Measurements from ENCODE around the gene NINJ1. TPM values are rescaled to one million over a fixed set of nuclear protein-coding genes. Genes with fewer than 3 reads are reported as not detected.

NINJ1 gene, protein sequence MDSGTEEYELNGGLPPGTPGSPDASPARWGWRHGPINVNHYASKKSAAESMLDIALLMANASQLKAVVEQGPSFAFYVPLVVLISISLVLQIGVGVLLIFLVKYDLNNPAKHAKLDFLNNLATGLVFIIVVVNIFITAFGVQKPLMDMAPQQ
- total RNA-seq, result 10 to 100 TPM; 48.6 to 69.8 (median 50.1) TPM

DNA sequence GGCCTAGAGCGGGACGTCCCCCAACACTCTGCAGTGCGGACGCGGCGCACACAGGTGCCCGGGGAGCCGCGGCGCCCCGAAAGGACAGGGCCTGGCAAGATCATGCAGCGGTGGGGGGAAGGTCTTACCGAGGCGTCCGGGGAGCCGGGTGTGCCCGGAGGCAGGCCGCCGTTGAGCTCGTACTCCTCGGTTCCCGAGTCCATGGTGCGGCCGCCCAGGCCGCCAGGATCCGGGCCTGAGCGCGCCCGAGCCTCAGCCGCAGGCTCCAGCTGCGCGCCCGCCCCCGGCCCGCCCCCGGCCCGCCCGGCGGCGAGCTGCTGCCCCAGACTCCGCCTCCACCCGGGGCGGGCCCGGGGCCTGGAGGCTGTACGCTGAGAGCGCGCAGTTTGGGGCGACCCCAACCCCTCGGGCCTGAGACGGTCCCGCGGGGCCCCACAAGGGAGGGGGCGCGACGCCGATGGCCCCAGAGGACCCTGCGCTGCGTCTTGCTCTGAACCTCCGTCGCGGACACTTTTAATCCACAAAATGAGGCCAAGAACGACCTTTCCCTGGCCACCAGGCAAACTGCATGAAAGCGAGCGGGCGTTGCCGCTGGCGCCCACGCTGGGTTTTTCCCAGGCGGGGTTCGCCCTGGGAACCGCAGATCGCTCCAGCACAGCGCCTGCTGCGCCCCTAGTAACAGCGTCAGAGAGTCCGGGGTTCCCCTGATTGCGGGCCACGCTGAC, at the start of gene NINJ1:
NINJ1 (minus strand) TSS at position 237 of the 725 bp plus-strand sequence; CDS start at position 203, 34 bp downstream.
- H3K4me1 Mint-ChIP-seq (ENCODE audit: low read depth), result peaks cover 53% of the 10 kb centered on the region
- no peaks in the 10 kb centered on the region for H3K9me3 Mint-ChIP-seq
- no peaks in the 10 kb centered on the region for H3K27me3 Mint-ChIP-seq (ENCODE audit: low read depth)
- ATAC-seq, result peak; percentile 81 to 82
- H3K36me3 Mint-ChIP-seq (ENCODE audit: insufficient read depth), result peaks cover 3% of the 10 kb centered on the region
- DNase-seq, result peak; percentile 89
- H3K4me3 Mint-ChIP-seq, result peak within 1 kb of the TSS; percentile 92

DNA sequence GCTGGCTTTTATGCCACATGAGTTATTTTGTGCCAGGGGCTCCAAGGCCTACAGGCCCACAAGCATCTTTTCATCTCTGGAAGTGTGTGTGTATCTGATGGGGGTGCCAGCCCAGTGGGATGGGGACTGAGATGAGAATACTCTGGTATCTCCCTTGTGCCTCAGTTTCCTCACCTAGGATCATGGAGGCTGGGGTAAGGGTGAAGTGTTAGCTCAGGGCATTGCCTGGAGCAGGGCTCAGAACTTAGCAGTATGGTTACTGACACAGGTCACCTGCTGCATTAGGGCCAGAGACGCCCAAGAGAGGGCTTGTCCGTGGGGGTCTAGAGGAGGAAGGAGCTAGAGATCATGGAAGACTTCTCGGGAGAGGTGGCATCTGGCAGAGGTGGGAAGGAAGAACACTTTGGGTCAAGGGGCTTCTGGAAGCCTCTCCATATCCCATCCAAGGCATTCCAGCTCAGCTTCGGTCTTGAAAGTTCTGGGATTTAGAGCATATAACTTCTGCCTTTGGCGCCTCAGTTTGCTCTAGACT, 49.1 kb upstream of the NINJ1 start:
- Mint-ChIP-seq H3K4me3 (peak overlapping the region; percentile 69), H3K27me3 (ENCODE audit: low read depth) (peaks cover 44% of the 10 kb centered on the region), H3K9me3 (no peaks in the 10 kb centered on the region), H3K36me3 (ENCODE audit: insufficient read depth) (no peaks in the 10 kb centered on the region), H3K4me1 (ENCODE audit: low read depth) (peaks cover 8% of the 10 kb centered on the region)
- no peak for ATAC-seq
- no peak for DNase-seq

DNA sequence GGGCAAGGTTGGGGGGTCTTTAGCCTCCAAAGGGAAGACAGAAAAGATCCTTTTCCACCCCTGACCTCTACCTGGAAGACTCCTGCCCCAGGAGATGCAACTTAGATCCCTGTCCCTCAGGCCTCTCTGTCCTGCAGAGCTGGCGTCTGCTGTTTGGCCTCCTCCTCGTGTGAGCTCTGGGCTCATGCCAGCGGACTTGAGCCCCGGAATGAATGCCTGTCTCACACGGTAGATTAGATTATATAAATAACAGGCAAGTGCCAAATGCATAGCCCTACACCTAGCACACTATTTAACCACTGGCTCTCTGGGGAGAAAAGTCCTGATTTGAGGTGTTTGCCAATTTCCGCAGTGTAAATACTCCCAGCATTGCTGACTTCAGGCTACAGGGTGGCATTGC, 48.5 kb upstream of the NINJ1 start:
- Mint-ChIP-seq H3K36me3 (ENCODE audit: insufficient read depth) (no peaks in the 10 kb centered on the region), H3K4me3 (no peak overlapping the region), H3K4me1 (ENCODE audit: low read depth) (peaks cover 8% of the 10 kb centered on the region), H3K27me3 (ENCODE audit: low read depth) (peaks cover 44% of the 10 kb centered on the region), H3K9me3 (no peaks in the 10 kb centered on the region)
- no peak for DNase-seq
- no peak for ATAC-seq

DNA sequence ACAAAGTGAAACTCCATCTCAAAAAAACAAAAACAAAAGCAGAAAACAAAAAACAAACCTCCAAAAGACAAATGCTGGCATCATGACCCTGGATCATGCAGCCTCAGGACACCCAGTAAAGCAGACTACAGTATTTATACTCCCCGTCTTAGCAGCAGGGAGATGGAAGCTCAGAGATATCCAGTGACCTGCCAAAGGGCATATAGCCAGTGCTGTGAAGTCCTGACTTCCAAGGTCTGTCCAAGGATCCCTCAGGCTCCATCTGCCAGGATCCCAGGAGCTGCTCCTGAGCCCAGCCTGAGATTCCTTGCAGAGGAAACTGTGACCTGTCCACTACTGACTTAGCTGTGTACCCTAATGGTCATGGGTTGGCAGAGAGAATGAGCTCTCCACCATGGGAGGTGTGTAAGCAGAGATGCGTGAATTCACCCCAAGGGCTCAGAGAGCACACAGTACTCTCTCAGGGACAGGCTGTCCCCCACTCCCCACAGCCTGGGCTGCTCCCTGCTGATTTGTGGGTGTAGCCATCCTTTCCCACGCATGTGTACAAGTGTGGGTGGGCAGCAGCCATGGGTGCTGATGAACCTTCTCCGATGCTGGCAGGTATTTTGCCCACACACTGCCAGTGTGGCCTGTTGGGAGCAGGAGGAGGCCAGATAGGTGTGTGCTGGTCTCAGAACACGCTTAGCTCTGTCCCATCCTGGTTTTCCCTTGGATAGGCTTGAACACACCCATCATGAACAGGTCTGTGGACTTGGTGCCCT, 47.8 kb upstream of the NINJ1 start:
- Mint-ChIP-seq H3K4me1 (ENCODE audit: low read depth) (peaks cover 8% of the 10 kb centered on the region), H3K27me3 (ENCODE audit: low read depth) (peaks cover 42% of the 10 kb centered on the region)

DNA sequence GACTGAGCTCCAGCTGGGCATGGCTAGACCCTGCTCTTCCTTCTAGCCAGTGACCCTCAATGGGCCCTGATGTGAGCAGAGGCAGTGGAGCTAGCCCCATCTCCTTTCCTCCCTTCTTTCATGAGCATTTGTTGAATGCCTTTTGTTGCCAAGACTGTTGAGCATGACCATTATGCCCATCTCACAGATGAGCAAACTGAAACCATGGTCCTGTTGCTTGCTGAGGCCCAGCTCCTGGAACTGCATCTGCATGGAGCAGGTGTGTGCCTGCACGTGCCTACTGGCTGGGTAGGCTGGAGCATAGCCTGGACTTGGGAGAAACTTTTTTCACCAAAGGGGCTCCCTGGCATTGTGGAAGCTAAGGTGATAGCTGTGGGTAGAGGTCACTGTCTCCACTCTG, 46.9 kb upstream of the NINJ1 start:
- no peak for DNase-seq
- ATAC-seq, result no peak
- H3K4me1 Mint-ChIP-seq (ENCODE audit: low read depth), result peaks cover 8% of the 10 kb centered on the region
- peaks cover 38% of the 10 kb centered on the region for H3K27me3 Mint-ChIP-seq (ENCODE audit: low read depth)
- H3K36me3 Mint-ChIP-seq (ENCODE audit: insufficient read depth), result no peaks in the 10 kb centered on the region
- H3K9me3 Mint-ChIP-seq, result no peaks in the 10 kb centered on the region
- H3K4me3 Mint-ChIP-seq, result no peak overlapping the region

More for the DNA sequence above, 47.8 kb upstream of the NINJ1 start:
- DNase-seq, result no peak
- Mint-ChIP-seq H3K9me3 (no peaks in the 10 kb centered on the region), H3K36me3 (ENCODE audit: insufficient read depth) (no peaks in the 10 kb centered on the region), H3K4me3 (no peak overlapping the region)
- no peak for ATAC-seq

DNA sequence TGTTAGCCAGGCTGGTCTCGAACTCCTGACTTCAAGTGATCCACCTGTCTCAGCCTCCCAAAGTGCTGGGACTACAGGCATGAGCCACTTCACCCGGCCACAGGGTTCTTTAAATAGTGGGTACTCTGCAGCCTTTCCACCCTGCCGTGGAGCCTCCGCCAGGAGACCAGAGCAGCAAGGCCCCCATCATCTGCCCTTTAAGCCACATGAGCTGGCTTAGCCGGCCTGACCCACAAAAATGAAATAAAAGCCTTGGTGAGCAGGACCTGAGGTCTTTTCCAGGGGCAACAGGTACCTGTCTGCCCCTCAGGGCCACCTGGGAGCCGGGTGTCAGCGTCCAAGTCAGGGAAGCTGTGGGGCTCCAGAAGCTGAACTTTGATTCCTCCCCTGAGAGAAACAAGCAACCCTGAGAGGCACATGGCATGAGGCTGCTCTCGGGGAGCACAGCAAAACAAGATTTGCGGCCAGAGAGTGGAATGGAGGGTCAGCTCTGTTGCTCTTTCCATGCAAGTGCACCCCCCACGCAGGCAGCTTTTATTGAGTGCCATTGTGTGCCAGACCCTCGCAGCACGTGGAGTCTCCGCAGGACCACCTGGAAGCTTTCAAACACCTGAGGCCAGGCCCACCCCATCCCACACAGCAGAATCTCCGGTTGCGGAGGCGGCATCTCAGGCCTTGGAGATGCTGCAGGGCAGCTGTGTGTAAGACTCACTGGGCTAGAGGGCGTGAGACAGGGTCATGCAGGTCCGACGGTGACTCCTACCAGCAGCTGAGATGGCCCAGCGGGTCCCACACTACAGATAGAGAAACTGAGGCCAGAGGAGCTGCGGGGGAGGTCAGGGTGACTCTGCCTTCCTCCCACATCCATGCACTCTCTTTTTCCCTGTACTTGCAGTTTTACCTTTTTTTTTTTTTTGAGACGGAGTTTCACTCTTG, 45.1 kb upstream of the NINJ1 start:
- Mint-ChIP-seq H3K27me3 (ENCODE audit: low read depth) (peaks cover 33% of the 10 kb centered on the region), H3K4me3 (no peak overlapping the region), H3K9me3 (no peaks in the 10 kb centered on the region), H3K4me1 (ENCODE audit: low read depth) (peaks cover 6% of the 10 kb centered on the region), H3K36me3 (ENCODE audit: insufficient read depth) (no peaks in the 10 kb centered on the region)
- ATAC-seq (no peak), DNase-seq (no peak)

DNA sequence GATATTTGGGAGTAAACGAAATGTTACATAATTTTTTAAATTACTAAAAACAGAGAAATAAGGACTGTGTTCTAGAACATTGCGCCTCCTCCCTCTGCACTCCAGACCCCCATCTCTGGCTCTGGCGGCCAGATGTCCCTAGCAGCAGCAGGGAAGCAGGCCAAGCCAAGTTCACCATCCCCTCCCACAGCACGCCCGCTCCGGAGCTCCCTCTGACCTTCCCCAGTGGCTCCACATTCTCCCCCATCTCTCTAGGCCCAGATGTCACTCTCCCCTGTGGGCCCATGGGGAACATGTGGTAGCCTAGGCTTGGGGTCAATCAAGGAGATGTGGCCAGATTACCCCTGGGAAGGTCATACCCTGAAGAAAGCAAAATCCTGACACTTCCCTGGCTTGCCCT, 43.6 kb upstream of the NINJ1 start:
- peaks cover 4% of the 10 kb centered on the region for H3K4me1 Mint-ChIP-seq (ENCODE audit: low read depth)
- no peak for ATAC-seq
- no peaks in the 10 kb centered on the region for H3K9me3 Mint-ChIP-seq
- no peak for DNase-seq
- H3K4me3 Mint-ChIP-seq, result no peak overlapping the region
- peaks cover 25% of the 10 kb centered on the region for H3K27me3 Mint-ChIP-seq (ENCODE audit: low read depth)
- H3K36me3 Mint-ChIP-seq (ENCODE audit: insufficient read depth), result no peaks in the 10 kb centered on the region

DNA sequence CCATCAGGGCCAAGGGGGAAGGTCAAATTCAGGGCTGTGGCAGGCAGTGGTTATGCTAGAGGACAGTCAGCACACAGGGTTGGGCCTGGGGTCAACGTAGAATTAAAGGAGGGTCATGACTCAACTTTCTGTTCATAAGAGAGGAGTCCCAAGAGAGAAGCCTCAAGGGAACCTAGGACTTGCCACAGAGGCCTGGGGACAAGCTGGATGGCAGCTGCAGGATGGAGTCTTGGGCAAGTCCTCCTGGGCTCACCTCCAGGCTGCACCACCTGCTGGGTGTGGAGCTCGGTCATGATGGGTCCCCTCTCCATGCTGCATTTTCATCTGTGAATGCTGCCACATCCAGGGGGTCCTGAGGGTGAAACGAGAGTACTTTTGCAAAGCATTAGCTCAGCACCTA, 40.9 kb upstream of the NINJ1 start:
- Mint-ChIP-seq H3K36me3 (ENCODE audit: insufficient read depth) (no peaks in the 10 kb centered on the region), H3K4me3 (no peak overlapping the region), H3K4me1 (ENCODE audit: low read depth) (peaks cover 4% of the 10 kb centered on the region), H3K9me3 (no peaks in the 10 kb centered on the region), H3K27me3 (ENCODE audit: low read depth) (peaks cover 2% of the 10 kb centered on the region)
- ATAC-seq, result no peak
- no peak for DNase-seq

DNA sequence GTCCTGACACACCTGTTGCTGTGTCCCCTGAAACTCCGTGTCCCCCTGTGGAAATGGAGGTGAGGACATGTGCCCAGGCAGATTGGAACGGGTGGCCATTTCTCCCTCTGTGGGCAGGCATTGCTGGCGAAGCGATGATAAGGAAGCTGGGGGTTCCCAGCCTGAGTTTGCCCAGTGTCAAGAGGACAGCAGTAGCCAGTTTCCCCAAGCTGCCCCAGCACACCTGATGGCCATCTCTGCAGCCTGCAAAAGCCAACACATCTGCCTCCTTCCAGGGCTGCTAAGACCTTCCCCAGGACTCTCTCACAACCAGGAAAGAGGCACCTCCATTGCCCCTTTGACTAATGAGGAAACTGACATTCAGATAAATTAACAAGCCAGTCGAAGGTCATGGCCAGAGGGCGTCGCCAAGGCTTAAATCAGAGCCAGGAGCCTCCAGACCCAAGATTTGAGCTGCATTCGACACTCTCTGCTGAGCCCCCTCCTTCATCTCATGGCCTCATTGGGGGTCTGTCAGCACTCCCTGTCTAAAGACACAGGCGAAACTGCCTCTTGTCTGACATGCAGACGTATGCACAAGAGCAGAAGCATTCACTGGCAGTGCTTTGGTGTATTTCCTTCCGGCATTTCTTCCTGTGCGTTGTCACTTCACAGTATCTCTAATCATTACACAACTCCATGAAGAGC, 39.5 kb upstream of the NINJ1 start:
- Mint-ChIP-seq H3K27me3 (ENCODE audit: low read depth) (no peaks in the 10 kb centered on the region), H3K36me3 (ENCODE audit: insufficient read depth) (no peaks in the 10 kb centered on the region), H3K4me3 (no peak overlapping the region), H3K4me1 (ENCODE audit: low read depth) (peaks cover 6% of the 10 kb centered on the region), H3K9me3 (no peaks in the 10 kb centered on the region)
- ATAC-seq (no peak), DNase-seq (no peak)

DNA sequence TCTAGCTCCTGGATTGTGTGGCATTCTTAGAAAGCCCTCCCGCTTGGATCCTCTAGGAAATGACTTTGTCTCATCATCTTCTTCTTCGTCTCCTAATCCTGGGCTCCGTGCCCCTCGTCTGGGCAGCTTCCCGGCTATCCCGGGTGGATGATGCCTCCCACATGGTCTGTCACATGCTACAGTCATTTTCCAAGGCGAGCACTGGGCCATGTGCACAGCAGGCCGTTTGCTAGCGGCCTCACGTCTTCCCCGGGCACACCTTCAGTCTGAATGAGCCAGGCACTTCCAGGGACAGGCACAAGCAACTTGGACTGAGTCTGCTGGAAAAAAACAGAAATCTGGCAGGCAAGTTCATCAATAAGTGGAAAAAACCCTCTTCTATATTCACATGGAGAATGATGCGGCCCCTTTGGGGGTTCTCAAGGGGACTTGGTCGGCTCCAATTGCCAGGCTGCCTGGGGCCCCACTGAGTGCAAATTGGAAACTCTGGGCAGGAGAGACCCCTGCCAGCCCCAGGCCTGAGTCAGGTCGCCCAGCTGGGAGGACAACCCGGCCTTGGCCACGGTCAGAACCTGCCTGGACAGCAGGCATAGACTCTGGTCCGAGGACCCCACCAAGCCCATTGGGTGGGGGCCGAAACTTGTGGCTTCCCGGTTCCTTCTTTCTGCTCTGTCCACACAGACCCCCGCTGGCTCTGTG, 38.8 kb upstream of the NINJ1 start:
- Mint-ChIP-seq H3K4me1 (ENCODE audit: low read depth) (peaks cover 6% of the 10 kb centered on the region), H3K27me3 (ENCODE audit: low read depth) (no peaks in the 10 kb centered on the region), H3K9me3 (no peaks in the 10 kb centered on the region), H3K4me3 (no peak overlapping the region), H3K36me3 (ENCODE audit: insufficient read depth) (no peaks in the 10 kb centered on the region)
- DNase-seq (no peak), ATAC-seq (no peak)

DNA sequence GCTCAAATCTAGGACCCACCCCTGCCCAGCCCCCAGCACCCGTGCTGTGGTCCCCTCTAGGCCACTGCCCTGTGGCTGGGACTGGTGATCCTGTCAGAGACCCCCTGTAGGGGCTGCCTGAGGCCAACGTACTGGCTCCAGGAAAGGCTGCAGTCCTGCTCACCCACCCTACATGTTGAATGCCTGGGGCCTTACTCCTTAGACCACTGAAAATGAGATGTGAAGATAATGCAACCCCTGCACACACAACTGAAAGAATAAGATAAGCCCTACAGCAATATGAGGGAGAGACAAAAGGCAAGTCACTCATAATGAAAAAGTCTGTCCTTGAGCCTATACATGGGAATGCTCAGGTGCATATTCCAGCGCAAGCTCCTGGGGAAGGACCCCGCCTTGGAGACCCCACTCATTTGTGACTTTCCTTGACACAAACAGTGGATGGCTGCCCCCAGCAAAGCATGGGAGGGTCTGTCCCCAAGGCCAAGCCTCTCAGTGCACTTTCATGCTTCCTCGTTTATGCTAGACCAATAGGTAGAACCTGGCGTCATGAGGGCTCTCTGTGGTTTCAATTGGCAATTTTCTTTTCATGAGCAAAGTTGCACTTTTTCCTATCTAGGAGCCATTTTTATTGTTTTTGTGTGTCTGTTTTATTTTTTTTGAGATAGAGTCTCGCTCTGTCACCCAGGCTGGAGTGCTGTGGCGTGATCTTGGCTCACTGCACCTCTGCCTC, 37.4 kb upstream of the NINJ1 start:
- H3K27me3 Mint-ChIP-seq (ENCODE audit: low read depth), result no peaks in the 10 kb centered on the region
- H3K9me3 Mint-ChIP-seq, result no peaks in the 10 kb centered on the region
- H3K36me3 Mint-ChIP-seq (ENCODE audit: insufficient read depth), result no peaks in the 10 kb centered on the region
- ATAC-seq (no peak), DNase-seq (no peak)
- H3K4me1 Mint-ChIP-seq (ENCODE audit: low read depth), result peaks cover 6% of the 10 kb centered on the region
- H3K4me3 Mint-ChIP-seq, result no peak overlapping the region

DNA sequence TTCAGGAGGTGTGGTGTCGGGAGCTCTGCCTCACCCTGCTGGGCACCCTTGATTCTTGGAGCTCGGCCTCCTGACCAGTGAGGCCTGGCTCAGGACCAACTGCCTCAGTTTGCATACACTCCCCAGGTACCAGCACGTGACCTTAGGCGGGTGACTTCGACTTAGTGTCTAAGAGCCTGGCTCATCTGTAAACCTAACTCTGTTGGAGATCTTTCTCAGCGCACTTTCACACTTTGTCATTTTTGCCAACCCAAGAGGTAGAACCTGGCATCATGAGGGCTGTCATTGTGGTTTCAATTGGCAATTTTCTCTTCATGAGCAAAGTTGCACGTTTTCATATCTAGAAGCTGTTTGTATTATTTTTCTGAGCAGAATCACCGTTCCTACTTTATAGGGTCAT, 36.5 kb upstream of the NINJ1 start:
- H3K27me3 Mint-ChIP-seq (ENCODE audit: low read depth), result no peaks in the 10 kb centered on the region
- no peaks in the 10 kb centered on the region for H3K9me3 Mint-ChIP-seq
- peaks cover 6% of the 10 kb centered on the region for H3K4me1 Mint-ChIP-seq (ENCODE audit: low read depth)
- ATAC-seq (no peak), DNase-seq (no peak)
- no peaks in the 10 kb centered on the region for H3K36me3 Mint-ChIP-seq (ENCODE audit: insufficient read depth)
- no peak overlapping the region for H3K4me3 Mint-ChIP-seq

Measured in activated T-cell treated with anti-CD3 and anti-CD28 coated beads, Interleukin-2, amount 50 U/mL, for 4 hours (primary cell).